GM23338 (cell line): Measurements from ENCODE around the gene PDE4B. TPM values are rescaled to one million over a fixed set of nuclear protein-coding genes. Genes with fewer than 3 reads are reported as not detected.

Experiments
- ATAC-seq: fragments of 200-7000 bp; cut with Tn5 transposase; 3 replicates; pipeline ENCODE4 v1.9.1; 2020
- DNase-seq: peaks from one replicate; pipeline ENCODE4 v3.0.0-alpha.2; 2015; ENCODE audit warnings: low spot score
- H2AFZ ChIP-seq: fragments of 200-600 bp; sonication (generic); 2 replicates; pipeline ENCODE4 v1.8.0; 2016; ENCODE audit warnings: antibody characterized with exemption, mild to moderate bottlenecking, moderate library complexity
- H3F3A ChIP-seq: fragments of 200-600 bp; sonication (generic); replicated peaks from 2 replicates; pipeline ENCODE4 v1.8.0; 2017; ENCODE audit warnings: antibody characterized with exemption, mixed run types, low read depth
- H3K27ac ChIP-seq: fragments of 200-600 bp; sonication (generic); 2 replicates; pipeline ENCODE4 v1.6.1; 2016; ENCODE audit warnings: low read depth
- H3K27me3 ChIP-seq: fragments of 200-600 bp; sonication (generic); 2 replicates; pipeline ENCODE4 v1.8.0; 2016; ENCODE audit warnings: mild to moderate bottlenecking, mixed run types, moderate library complexity; ENCODE audit not compliant: insufficient read depth
- H3K36me3 ChIP-seq: fragments of 200-600 bp; sonication (generic); 2 replicates; pipeline ENCODE4 v1.8.0; 2016; ENCODE audit warnings: mild to moderate bottlenecking; ENCODE audit not compliant: insufficient read depth
- H3K4me1 ChIP-seq: fragments of 200-600 bp; sonication (generic); 2 replicates; pipeline ENCODE4 v1.8.0; 2016; ENCODE audit warnings: mild to moderate bottlenecking, moderate library complexity; ENCODE audit not compliant: insufficient read depth
- H3K4me2 ChIP-seq: fragments of 200-600 bp; sonication (generic); 2 replicates; pipeline ENCODE4 v1.7.1; 2017; ENCODE audit warnings: mixed run types
- H3K4me3 ChIP-seq: fragments of 200-600 bp; sonication (generic); 2 replicates; pipeline ENCODE4 v1.6.1; 2016; ENCODE audit warnings: mixed run types
- H3K79me2 ChIP-seq: fragments of 200-600 bp; sonication (generic); replicated peaks from 2 replicates; pipeline ENCODE4 v1.8.0; 2017; ENCODE audit warnings: mild to moderate bottlenecking; ENCODE audit not compliant: insufficient read depth
- H3K9me2 ChIP-seq: fragments of 200-600 bp; sonication (generic); 2 replicates; pipeline ENCODE4 v1.8.0; 2017; ENCODE audit not compliant: insufficient read depth
- H4K20me1 ChIP-seq: fragments of 200-600 bp; sonication (generic); replicated peaks from 2 replicates; pipeline ENCODE4 v1.8.0; 2017; ENCODE audit warnings: mild to moderate bottlenecking; ENCODE audit not compliant: insufficient read depth
- H3K27ac Mint-ChIP-seq: 2 replicates; pipeline ENCODE4 v1.8.0; 2020; ENCODE audit warnings: inconsistent platforms, mild to moderate bottlenecking, moderate library complexity, mixed read lengths
- H3K27me3 Mint-ChIP-seq: 3 replicates; pipeline ENCODE4 v1.8.0; 2022; ENCODE audit warnings: low read depth, mild to moderate bottlenecking, moderate library complexity, mixed read lengths, inconsistent platforms; ENCODE audit not compliant: insufficient read depth, poor library complexity
- H3K36me3 Mint-ChIP-seq: 3 replicates; pipeline ENCODE4 v1.8.0; 2021; ENCODE audit warnings: low read depth, mild to moderate bottlenecking, inconsistent platforms, moderate library complexity, mixed read lengths
- H3K4me1 Mint-ChIP-seq: 3 replicates; pipeline ENCODE4 v1.8.0; 2020; ENCODE audit warnings: mild to moderate bottlenecking, inconsistent platforms, mixed read lengths
- H3K4me3 Mint-ChIP-seq: 3 replicates; pipeline ENCODE4 v1.8.0; 2021; ENCODE audit warnings: moderate library complexity, mild to moderate bottlenecking, inconsistent platforms, mixed read lengths
- H3K9me3 Mint-ChIP-seq: 3 replicates; pipeline ENCODE4 v1.8.0; 2020; ENCODE audit warnings: moderate library complexity, mild to moderate bottlenecking, inconsistent platforms, mixed read lengths
- CREB1 ChIP-seq: fragments of 250-450 bp; sonication (Bioruptor Pico); IDR thresholded peaks from 2 replicates; pipeline ENCODE4 v1.5.0; 2020; ENCODE audit warnings: low read depth, mild to moderate bottlenecking, moderate library complexity
- CTCF ChIP-seq, 2 experiments: fragments of 200-600 bp in 1 of 2; sonication (generic) in 1 of 2; conservative IDR thresholded peaks; 2 replicates each; pipeline versions ENCODE4 v1.5.1 to v1.6.1; 2016 to 2017; ENCODE audit warnings: antibody characterized with exemption in 2 of 2, low read depth in 2 of 2, mild to moderate bottlenecking in 2 of 2, moderate library complexity in 1 of 2
- ETS1 ChIP-seq: IDR thresholded peaks from 2 replicates; pipeline ENCODE4 v1.6.1; 2016; ENCODE audit warnings: antibody characterized with exemption
- JUNB ChIP-seq: IDR thresholded peaks from one replicate; pipeline ENCODE4 v1.6.1; 2016; ENCODE audit warnings: antibody characterized with exemption; ENCODE audit not compliant: unreplicated experiment
- POLR2AphosphoS5 ChIP-seq: IDR thresholded peaks from 2 replicates; pipeline ENCODE4 v1.6.1; 2016; ENCODE audit warnings: antibody characterized with exemption, low read depth
- REST ChIP-seq: IDR thresholded peaks from one replicate; pipeline ENCODE4 v1.6.1; 2018; ENCODE audit warnings: antibody characterized with exemption; ENCODE audit not compliant: unreplicated experiment
- STAT1 ChIP-seq: IDR thresholded peaks from one replicate; pipeline ENCODE4 v1.6.1; 2016; ENCODE audit warnings: antibody characterized with exemption; ENCODE audit not compliant: unreplicated experiment
- ZNF114 ChIP-seq: fragments of 250-450 bp; sonication (Bioruptor Pico); IDR thresholded peaks from 2 replicates; pipeline ENCODE4 v1.5.0; 2020; ENCODE audit warnings: mild to moderate bottlenecking, moderate library complexity
- ZNF331 ChIP-seq: fragments of 250-450 bp; sonication (Bioruptor Pico); IDR thresholded peaks from 2 replicates; pipeline ENCODE4 v1.5.0; 2020; ENCODE audit warnings: low read depth, mild to moderate bottlenecking, moderate library complexity
- ZNF462 ChIP-seq: fragments of 250-450 bp; sonication (Bioruptor Pico); IDR thresholded peaks from 2 replicates; pipeline ENCODE4 v1.5.0; 2020; ENCODE audit warnings: mild to moderate bottlenecking, moderate library complexity
- polyA plus RNA-seq: library from polyadenylated mRNA; unstranded; fragments of >200 nt; fragmentation: Nextera tagmentation; extraction: Ambion mirVana; gene quantifications from 2 replicates; pipeline ENCODE4 v1.2.1, GENCODE V29; 2016
- total RNA-seq: library from RNA; depleted of rRNA; stranded (reverse); fragments of >200 nt; shearing (Covaris generic); gene quantifications from 2 replicates; pipeline ENCODE4 v1.2.3, GENCODE V29; 2014

Gene PDE4B
- total and polyA plus RNA-seq, 2 experiments from 2014 or later: 14.0 to 25.6 TPM

- Histone ChIP-seq H4K20me1 (no peaks in the 10 kb centered on the region), H3K27ac (no peak overlapping the region), H3K79me2 (no peaks in the 10 kb centered on the region), H3F3A (no peaks in the 10 kb centered on the region), H3K9me2 (no peaks in the 10 kb centered on the region), H3K4me1 (0 out of 2 replicates have a peak, but pooled peaks cover 5% of the 10 kb centered on the region), H3K36me3 (no peaks in the 10 kb centered on the region), H3K4me2 (no peak overlapping the region), H2AFZ (no peak overlapping the region), H3K4me3 (no peak overlapping the region), H3K27me3 (no peaks in the 10 kb centered on the region)
- no peaks in the 10 kb centered on the region for H3K9me3 Mint-ChIP-seq
- no peaks in the 10 kb centered on the region for H3K27me3 Mint-ChIP-seq
- TF ChIP-seq CTCF (conservative IDR thresholded peaks at IDR 0.05; ENCODE audit: low read depth in 2 of 2) (no peak), REST (no peak), POLR2AphosphoS5 (no peak), CREB1 (CRISPR knock-in tag) (no peak), STAT1 (no peak), JUNB (no peak), ZNF331 (CRISPR knock-in tag) (no peak), ZNF462 (CRISPR knock-in tag) (no peak), ZNF114 (CRISPR knock-in tag) (no peak), ETS1 (no peak)
- ATAC-seq (no peak), DNase-seq (no peak)
- no peak overlapping the region for H3K4me3 Mint-ChIP-seq
- no peak overlapping the region for H3K27ac Mint-ChIP-seq
- H3K4me1 Mint-ChIP-seq: peaks cover 12% of the 10 kb centered on the region; the same call in 2 of the 3 replicates
- H3K36me3 Mint-ChIP-seq: no peaks in the 10 kb centered on the region
These were observed 382.9 kb downstream of the PDE4B start for GRCh38 chr1:66175581-66175980.
